Osteoblast (primary cell): ENCODE measurements around the gene SERPINI1. TPM values are rescaled to one million over a fixed set of nuclear protein-coding genes. Genes with fewer than 3 reads are reported as not detected.
A peak's percentile ranks its signal among the peaks of the same experiment; 100 is the strongest.

Source experiments
- DNase-seq: peaks from one replicate; pipeline ENCODE4 v3.0.0; 2011; ENCODE audit warnings: low spot score, mixed read lengths; ENCODE audit not compliant: insufficient read length; ENCODE audit errors: missing footprints
- H2AFZ ChIP-seq: 2 replicates; pipeline ENCODE4 v1.6.0; 2011; ENCODE audit warnings: mild to moderate bottlenecking, low read length
- H3K27ac ChIP-seq: 2 replicates; pipeline ENCODE4 v1.5.1; 2011; ENCODE audit warnings: mild to moderate bottlenecking, low read depth, low read length, moderate library complexity
- H3K27me3 ChIP-seq: 2 replicates; pipeline ENCODE4 v1.6.0; 2012; ENCODE audit warnings: mild to moderate bottlenecking, control low read depth, inconsistent platforms, low read length, moderate library complexity; ENCODE audit not compliant: insufficient read depth
- H3K36me3 ChIP-seq: 2 replicates; pipeline ENCODE4 v1.5.1; 2011; ENCODE audit warnings: mild to moderate bottlenecking, low read length, control low read depth, moderate library complexity; ENCODE audit not compliant: insufficient read depth
- H3K4me1 ChIP-seq: 2 replicates; pipeline ENCODE4 v1.5.1; 2011; ENCODE audit warnings: mild to moderate bottlenecking, low read length, control low read depth, moderate library complexity; ENCODE audit not compliant: insufficient read depth
- H3K4me2 ChIP-seq: 2 replicates; pipeline ENCODE4 v1.6.0; 2011; ENCODE audit warnings: mild to moderate bottlenecking, low read length; ENCODE audit not compliant: insufficient read depth
- H3K4me3 ChIP-seq: fragments of 200-600 bp; sonication (generic); 3 replicates; pipeline ENCODE4 v1.5.1; 2012; ENCODE audit warnings: mild to moderate bottlenecking, low read length, inconsistent platforms; ENCODE audit not compliant: insufficient read depth
- H3K79me2 ChIP-seq: 2 replicates; pipeline ENCODE4 v1.6.0; 2012; ENCODE audit warnings: mild to moderate bottlenecking, low read length, control low read depth, inconsistent platforms; ENCODE audit not compliant: insufficient read depth
- H3K9me3 ChIP-seq: 2 replicates; pipeline ENCODE4 v1.5.1; 2011; ENCODE audit warnings: low read depth, low read length, control low read depth
- H4K20me1 ChIP-seq: 2 replicates; pipeline ENCODE4 v1.6.0; 2012; ENCODE audit warnings: mild to moderate bottlenecking, low read length, control low read depth; ENCODE audit not compliant: insufficient read depth
- CTCF ChIP-seq: IDR thresholded peaks from 2 replicates; pipeline ENCODE4 v1.5.1; 2011; ENCODE audit warnings: mild to moderate bottlenecking, low read depth, low read length, moderate library complexity; ENCODE audit errors: extremely low read depth
- total RNA-seq: library from RNA; depleted of rRNA; stranded (reverse); fragments of >200 nt; gene quantifications from 2 replicates; pipeline ENCODE4 v1.2.3, GENCODE V29; 2012

Gene SERPINI1
- total RNA-seq, 1 donor: 1.4 TPM

GRCh38 chr3:167733961-167734497 lies 1.5 kb upstream of the SERPINI1 start:
- Histone ChIP-seq H3K79me2 (peaks cover 56% of the 10 kb centered on the region), H3K4me3 (peak overlapping the region; percentile 79), H3K36me3 (no peaks in the 10 kb centered on the region), H2AFZ (peak overlapping the region; percentile 95), H4K20me1 (peaks cover 38% of the 10 kb centered on the region), H3K4me1 (peaks cover 14% of the 10 kb centered on the region), H3K9me3 (no peaks in the 10 kb centered on the region), H3K27me3 (peaks cover 11% of the 10 kb centered on the region), H3K27ac (peak overlapping the region; percentile 69), H3K4me2 (peak overlapping the region; percentile 97)
- no peak for TF ChIP-seq CTCF
- no peak for DNase-seq

- Histone ChIP-seq H2AFZ (peak within 1 kb of the TSS; percentile 95), H3K27ac (peak within 1 kb of the TSS; percentile 69), H3K4me2 (peak within 1 kb of the TSS; percentile 97), H3K9me3 (no peaks in the 10 kb centered on the region), H3K79me2 (peaks cover 50% of the 10 kb centered on the region), H3K27me3 (peaks cover 11% of the 10 kb centered on the region), H3K4me3 (peak within 1 kb of the TSS; percentile 79), H3K4me1 (peaks cover 14% of the 10 kb centered on the region), H3K36me3 (no peaks in the 10 kb centered on the region), H4K20me1 (peaks cover 32% of the 10 kb centered on the region)
- TF ChIP-seq CTCF: no peak
- DNase-seq: peak; percentile 92
These were observed 856 bp upstream of the SERPINI1 start, which contains the start of gene PDCD10 for GRCh38 chr3:167734498-167735232. Gene PDCD10 (minus strand): TSS chr3:167734892. CDS start chr3:167720157, 14,735 bp downstream.

GRCh38 chr3:167736264-167736787 lies 805 bp downstream of the SERPINI1 start:
- Histone ChIP-seq H3K9me3 (no peaks in the 10 kb centered on the region), H3K4me3 (peak overlapping the region; percentile 79), H3K36me3 (no peaks in the 10 kb centered on the region), H3K27me3 (peaks cover 11% of the 10 kb centered on the region), H4K20me1 (peaks cover 17% of the 10 kb centered on the region), H3K79me2 (peaks cover 33% of the 10 kb centered on the region), H2AFZ (peak overlapping the region; percentile 95), H3K4me2 (peak overlapping the region; percentile 97), H3K4me1 (peaks cover 14% of the 10 kb centered on the region), H3K27ac (no peak overlapping the region)
- DNase-seq: no peak
- no peak for TF ChIP-seq CTCF

- peaks cover 14% of the 10 kb centered on the region for H3K4me1 ChIP-seq
- peaks cover 11% of the 10 kb centered on the region for H3K27me3 ChIP-seq
- H3K4me3 ChIP-seq: no peak overlapping the region
- H4K20me1 ChIP-seq: peaks cover 10% of the 10 kb centered on the region
- H2AFZ ChIP-seq: no peak overlapping the region
- H3K9me3 ChIP-seq: no peaks in the 10 kb centered on the region
- H3K27ac ChIP-seq: no peak overlapping the region
- no peaks in the 10 kb centered on the region for H3K36me3 ChIP-seq
- no peak for TF ChIP-seq CTCF
- peaks cover 27% of the 10 kb centered on the region for H3K79me2 ChIP-seq
- H3K4me2 ChIP-seq: no peak overlapping the region
- no peak for DNase-seq
These were observed 1.5 kb downstream of the SERPINI1 start for GRCh38 chr3:167736997-167737396.
